HepG2 (cell line): Measurements from ENCODE around the gene ZNF714. TPM values are rescaled to one million over a fixed set of nuclear protein-coding genes. Genes with fewer than 3 reads are reported as not detected.

ENCODE experiments used
- ATAC-seq: fragments of 200-7000 bp; cut with Tn5 transposase; 3 replicates; pipeline ENCODE4 v1.9.1; 2020; ENCODE audit warnings: mild to moderate bottlenecking, moderate library complexity
- BruUV-seq: library from RNA; stranded (reverse); fragments of 400-500 nt; replicated peaks from 2 replicates; lab custom pipeline; 2021; lab: Mats Ljungman, UMichigan
- CTCF ChIA-PET: fragments of 300-600 bp; formaldehyde crosslinking; extraction: SDS; loops from one replicate; lab custom pipeline; 2021; ENCODE audit warnings: low total read pairs, inconsistent platforms, low intra/inter-chr PET ratio; lab: Yijun Ruan, JAX
- POLR2A ChIA-PET: fragments of 350-600 bp; sonication (Branson Sonifier 250); formaldehyde crosslinking; loops from one replicate; lab custom pipeline; 2020; ENCODE audit warnings: antibody characterized with exemption, inconsistent platforms; lab: Yijun Ruan, JAX
- DNase-seq: peaks from one replicate; pipeline ENCODE4 v3.0.0-alpha.2; 2015; ENCODE audit warnings: low spot score
- FAIRE-seq: peaks from 3 replicates; lab custom pipeline; 2011; peaks lifted over from hg19 to GRCh38; lab: Jason Lieb, UNC
- H2AFZ ChIP-seq: one replicate; pipeline ENCODE4 v1.6.1; 2011; ENCODE audit warnings: low read length, inconsistent platforms
- H3K27ac ChIP-seq: fragments of 300-600 bp; 3 replicates; pipeline ENCODE4 v1.8.0; 2011; ENCODE audit warnings: mixed run types, mild to moderate bottlenecking, mixed read lengths, low read length, inconsistent platforms; ENCODE audit not compliant: insufficient read depth; ENCODE audit errors: extremely low read length
- H3K27me3 ChIP-seq, 2 experiments: fragments of 200-600 bp in 1 of 2; 2 replicates in 1 of 2; 3 replicates in 1 of 2; pipeline versions ENCODE4 v1.6.0 to v1.8.0; 2011; ENCODE audit warnings: low read length in 2 of 2, mild to moderate bottlenecking in 2 of 2, moderate library complexity in 2 of 2, inconsistent platforms in 1 of 2; ENCODE audit not compliant: insufficient read depth in 2 of 2, control insufficient read depth in 1 of 2
- H3K36me3 ChIP-seq, 2 experiments: fragments of 200-600 bp in 1 of 2; replicated peaks in 1 of 2; 2 replicates in 1 of 2; 3 replicates in 1 of 2; pipeline versions ENCODE4 v1.5.1 to v1.8.0; 2011; ENCODE audit warnings: low read length in 2 of 2, inconsistent platforms in 1 of 2; ENCODE audit not compliant: insufficient read depth in 2 of 2, control insufficient read depth in 1 of 2
- H3K4me1 ChIP-seq: 2 replicates; pipeline ENCODE4 v1.5.1; 2012; ENCODE audit warnings: low read length, inconsistent platforms; ENCODE audit not compliant: insufficient read depth
- H3K4me2 ChIP-seq: 2 replicates; pipeline ENCODE4 v1.6.0; 2011; ENCODE audit warnings: low read depth, low read length, inconsistent platforms
- H3K4me3 ChIP-seq, 3 experiments: fragments of 200-600 bp in 1 of 3; sonication (generic), shearing (Covaris generic) in 1 of 3; replicated peaks in 1 of 3; 2 replicates each; pipeline ENCODE4 v1.5.1; 2011 to 2016; ENCODE audit warnings: low read length in 3 of 3, inconsistent platforms in 2 of 3, low read depth in 2 of 3, mild to moderate bottlenecking in 2 of 3, control low read depth in 1 of 3, mixed read lengths in 1 of 3; ENCODE audit not compliant: insufficient read depth in 1 of 3
- H3K79me2 ChIP-seq: one replicate; pipeline ENCODE4 v1.6.1; 2011; ENCODE audit warnings: low read length, inconsistent platforms; ENCODE audit not compliant: insufficient read depth
- H3K9ac ChIP-seq: 2 replicates; pipeline ENCODE4 v1.6.0; 2011; ENCODE audit warnings: mild to moderate bottlenecking, low read depth, low read length, inconsistent platforms; ENCODE audit not compliant: insufficient read depth
- H3K9me3 ChIP-seq: 2 replicates; pipeline ENCODE4 v1.5.1; 2012; ENCODE audit warnings: mild to moderate bottlenecking, low read length
- H4K20me1 ChIP-seq: 2 replicates; pipeline ENCODE4 v1.6.0; 2011; ENCODE audit warnings: inconsistent platforms, mild to moderate bottlenecking, low read length, moderate library complexity; ENCODE audit not compliant: insufficient read depth
- YEATS4 ChIP-seq: sonication (generic); formaldehyde crosslinking; IDR thresholded peaks from 2 replicates; pipeline ENCODE4 v1.4.0; 2020; ENCODE audit warnings: missing genetic modification reagents, borderline replicate concordance
- ZNF180 ChIP-seq: sonication (generic); formaldehyde crosslinking; IDR thresholded peaks from 2 replicates; pipeline ENCODE4 v1.4.0; 2020; ENCODE audit warnings: low read depth, missing genetic modification reagents, borderline replicate concordance
- ZNF570 ChIP-seq: sonication (generic); formaldehyde crosslinking; IDR thresholded peaks from 2 replicates; pipeline ENCODE4 v1.4.0; 2020; ENCODE audit warnings: mild to moderate bottlenecking, missing genetic modification reagents, borderline replicate concordance
- WGBS: methylation state at CpG from one replicate; pipeline ENCODE4 v1.1.6; 2017; ENCODE audit warnings: low lambda C conversion rate; 5-methylcytosine and 5-hydroxymethylcytosine counted together
- in situ Hi-C: cut with HindIII; loops from 2 replicates; pipeline ENCODE4 v1.10.0; 2017; ENCODE audit warnings: low pct_unique_long_range_greater_than_20kb; ENCODE audit not compliant: extremely low pct_ligation_motif_present
- intact Hi-C: fragments of 100-400 bp; cut with micrococcal nuclease; formaldehyde crosslinking; loops from one replicate; pipeline ENCODE4 v1.10.0; 2022; ENCODE audit not compliant: unreplicated experiment
- polyA plus RNA-seq, 8 experiments: library from polyadenylated mRNA; depleted of rRNA in 3 of 8; stranded (reverse) in 7 of 8; unstranded in 1 of 8; fragments of >200 nt; fragmentation: Illumina TruSeq in 4 of 8; extraction: Trizol in 4 of 8; gene quantifications; 2 replicates each; pipeline versions ENCODE4 v1.2.1 to v1.2.3, GENCODE V29; 2011 to 2016; ENCODE audit warnings: low read depth in 4 of 8, missing spikeins in 1 of 8, mixed read lengths in 1 of 8; ENCODE audit not compliant: insufficient read depth in 1 of 8
- total RNA-seq, 5 experiments: library from RNA; depleted of rRNA; stranded (reverse); fragments of >200 nt; fragmentation: Illumina TruSeq; extraction: Trizol; gene quantifications; 2 replicates each; pipeline ENCODE4 v1.2.3, GENCODE V29; 2016; ENCODE audit warnings: low read depth in 1 of 5
- TF ChIP-seq, protein P1 (sequence below): sonication (generic); formaldehyde crosslinking; IDR thresholded peaks from 2 replicates; pipeline ENCODE4 v1.4.0; 2020; ENCODE audit warnings: low read depth, mild to moderate bottlenecking, missing genetic modification reagents
- TF ChIP-seq, protein P2 (sequence below): sonication (generic); formaldehyde crosslinking; IDR thresholded peaks from 2 replicates; pipeline ENCODE4 v1.4.0; 2020; ENCODE audit warnings: mild to moderate bottlenecking, missing genetic modification reagents, borderline replicate concordance
- TF ChIP-seq, protein P3 (sequence below): sonication (generic); formaldehyde crosslinking; IDR thresholded peaks from 2 replicates; pipeline ENCODE4 v1.5.0; 2020; ENCODE audit warnings: mild to moderate bottlenecking, missing genetic modification reagents, borderline replicate concordance

ZNF714 gene
- total and polyA plus RNA-seq, 2 of the 13 experiments (the other 11 are each of a cell fraction or from before 2014, with no cell fraction given) = 6.7 to 27.8 TPM

DNA sequence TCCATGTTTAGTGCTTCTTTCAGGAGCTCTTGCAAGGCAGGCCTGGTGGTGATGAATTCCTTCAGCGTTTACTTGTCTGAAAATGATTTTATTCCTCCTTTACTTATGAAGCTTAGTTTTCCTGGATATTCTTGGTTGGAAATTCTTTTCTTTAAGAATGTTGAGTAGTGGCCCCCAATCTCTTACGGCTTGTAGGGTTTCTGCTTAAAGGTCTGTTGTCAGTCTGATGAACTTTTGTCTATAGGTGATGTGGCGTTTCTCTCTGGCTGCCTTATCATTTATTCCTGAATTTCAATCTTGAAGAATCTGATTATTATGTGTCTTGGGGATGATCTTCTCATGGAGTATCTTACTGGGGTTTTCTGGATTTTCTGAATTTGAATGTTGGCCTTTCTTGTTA lies 35.5 kb upstream of the ZNF714 start:
- no peak for DNase-seq
- ATAC-seq = no peak
- no peak overlapping the region for H3K27ac ChIP-seq
- H3K4me2 ChIP-seq = no peak overlapping the region
- POLR2A ChIA-PET = no interaction called here
- in situ Hi-C loops (no loop called here), intact Hi-C loops (no loop called here)
- no TSS peak for BruUV-seq
- no peaks in the 10 kb centered on the region for H4K20me1 ChIP-seq
- peaks cover 14% of the 10 kb centered on the region; the same call in 1 of the 2 replicates for H3K9me3 ChIP-seq
- H2AFZ ChIP-seq = no peak overlapping the region
- H3K36me3 ChIP-seq = peaks cover 0 to 2% of the 10 kb centered on the region in 2 experiments; a peak in 1 of 5 replicates
- TF ChIP-seq YEATS4 (CRISPR knock-in tag) = no peak
- no peak for TF ChIP-seq ZNF570 (CRISPR knock-in tag)
- TF ChIP-seq, protein P1, sequence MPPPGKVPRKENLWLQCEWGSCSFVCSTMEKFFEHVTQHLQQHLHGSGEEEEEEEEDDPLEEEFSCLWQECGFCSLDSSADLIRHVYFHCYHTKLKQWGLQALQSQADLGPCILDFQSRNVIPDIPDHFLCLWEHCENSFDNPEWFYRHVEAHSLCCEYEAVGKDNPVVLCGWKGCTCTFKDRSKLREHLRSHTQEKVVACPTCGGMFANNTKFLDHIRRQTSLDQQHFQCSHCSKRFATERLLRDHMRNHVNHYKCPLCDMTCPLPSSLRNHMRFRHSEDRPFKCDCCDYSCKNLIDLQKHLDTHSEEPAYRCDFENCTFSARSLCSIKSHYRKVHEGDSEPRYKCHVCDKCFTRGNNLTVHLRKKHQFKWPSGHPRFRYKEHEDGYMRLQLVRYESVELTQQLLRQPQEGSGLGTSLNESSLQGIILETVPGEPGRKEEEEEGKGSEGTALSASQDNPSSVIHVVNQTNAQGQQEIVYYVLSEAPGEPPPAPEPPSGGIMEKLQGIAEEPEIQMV (CRISPR knock-in tag) = no peak
- TF ChIP-seq, protein P2, sequence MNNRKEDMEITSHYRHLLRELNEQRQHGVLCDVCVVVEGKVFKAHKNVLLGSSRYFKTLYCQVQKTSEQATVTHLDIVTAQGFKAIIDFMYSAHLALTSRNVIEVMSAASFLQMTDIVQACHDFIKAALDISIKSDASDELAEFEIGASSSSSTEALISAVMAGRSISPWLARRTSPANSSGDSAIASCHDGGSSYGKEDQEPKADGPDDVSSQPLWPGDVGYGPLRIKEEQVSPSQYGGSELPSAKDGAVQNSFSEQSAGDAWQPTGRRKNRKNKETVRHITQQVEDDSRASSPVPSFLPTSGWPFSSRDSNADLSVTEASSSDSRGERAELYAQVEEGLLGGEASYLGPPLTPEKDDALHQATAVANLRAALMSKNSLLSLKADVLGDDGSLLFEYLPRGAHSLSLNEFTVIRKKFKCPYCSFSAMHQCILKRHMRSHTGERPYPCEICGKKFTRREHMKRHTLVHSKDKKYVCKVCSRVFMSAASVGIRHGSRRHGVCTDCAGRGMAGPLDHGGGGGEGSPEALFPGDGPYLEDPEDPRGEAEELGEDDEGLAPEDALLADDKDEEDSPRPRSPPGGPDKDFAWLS (CRISPR knock-in tag) = no peak
- no peak overlapping the region for H3K4me3 ChIP-seq
- H3K27me3 ChIP-seq = no peaks in the 10 kb centered on the region
- CTCF ChIA-PET = no interaction called here
- WGBS = 97% methylated on average over 3 of the region's 3 CpGs
- FAIRE-seq = no peak
- H3K79me2 ChIP-seq = peaks cover 2% of the 10 kb centered on the region
- H3K9ac ChIP-seq = no peak overlapping the region
- no peaks in the 10 kb centered on the region for H3K4me1 ChIP-seq

DNA sequence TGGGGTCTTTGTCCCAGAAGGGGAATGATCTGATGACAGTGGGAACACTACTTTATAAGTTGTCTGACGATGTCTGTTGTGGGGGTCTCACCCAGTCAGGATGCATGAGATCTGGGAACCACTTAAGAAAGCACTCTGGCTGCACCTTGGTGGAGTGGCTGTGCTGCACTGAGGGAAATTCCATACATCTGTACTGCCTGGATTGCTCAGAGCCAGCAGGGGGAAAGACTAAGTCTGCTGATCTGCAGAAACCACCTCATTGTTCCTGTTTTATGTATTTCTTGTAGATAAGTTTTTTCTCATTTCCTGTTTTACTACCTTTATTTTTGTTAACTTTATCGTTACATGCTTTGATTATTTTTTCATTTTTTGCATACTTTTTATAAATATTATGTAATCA lies 34.3 kb upstream of the ZNF714 start:
- intact Hi-C loops (no loop called here), in situ Hi-C loops (no loop called here)
- Histone ChIP-seq H3K36me3 (peaks cover 0 to 2% of the 10 kb centered on the region in 2 experiments; a peak in 3 of 5 replicates), H3K4me3 (no peak overlapping the region), H2AFZ (no peak overlapping the region), H3K4me1 (no peaks in the 10 kb centered on the region), H3K9me3 (peaks cover 14% of the 10 kb centered on the region; the same call in 1 of the 2 replicates), H3K9ac (no peak overlapping the region), H3K27me3 (no peaks in the 10 kb centered on the region), H4K20me1 (no peaks in the 10 kb centered on the region), H3K27ac (no peak overlapping the region), H3K4me2 (no peak overlapping the region), H3K79me2 (peaks cover 2% of the 10 kb centered on the region)
- ChIA-PET CTCF (no interaction called here), POLR2A (no interaction called here)
- no TSS peak for BruUV-seq
- WGBS = 98% methylated on average over 2 of the region's 2 CpGs
- FAIRE-seq (no peak), DNase-seq (no peak), ATAC-seq (no peak)
- no peak for TF ChIP-seq ZNF180
- TF ChIP-seq, protein P3, sequence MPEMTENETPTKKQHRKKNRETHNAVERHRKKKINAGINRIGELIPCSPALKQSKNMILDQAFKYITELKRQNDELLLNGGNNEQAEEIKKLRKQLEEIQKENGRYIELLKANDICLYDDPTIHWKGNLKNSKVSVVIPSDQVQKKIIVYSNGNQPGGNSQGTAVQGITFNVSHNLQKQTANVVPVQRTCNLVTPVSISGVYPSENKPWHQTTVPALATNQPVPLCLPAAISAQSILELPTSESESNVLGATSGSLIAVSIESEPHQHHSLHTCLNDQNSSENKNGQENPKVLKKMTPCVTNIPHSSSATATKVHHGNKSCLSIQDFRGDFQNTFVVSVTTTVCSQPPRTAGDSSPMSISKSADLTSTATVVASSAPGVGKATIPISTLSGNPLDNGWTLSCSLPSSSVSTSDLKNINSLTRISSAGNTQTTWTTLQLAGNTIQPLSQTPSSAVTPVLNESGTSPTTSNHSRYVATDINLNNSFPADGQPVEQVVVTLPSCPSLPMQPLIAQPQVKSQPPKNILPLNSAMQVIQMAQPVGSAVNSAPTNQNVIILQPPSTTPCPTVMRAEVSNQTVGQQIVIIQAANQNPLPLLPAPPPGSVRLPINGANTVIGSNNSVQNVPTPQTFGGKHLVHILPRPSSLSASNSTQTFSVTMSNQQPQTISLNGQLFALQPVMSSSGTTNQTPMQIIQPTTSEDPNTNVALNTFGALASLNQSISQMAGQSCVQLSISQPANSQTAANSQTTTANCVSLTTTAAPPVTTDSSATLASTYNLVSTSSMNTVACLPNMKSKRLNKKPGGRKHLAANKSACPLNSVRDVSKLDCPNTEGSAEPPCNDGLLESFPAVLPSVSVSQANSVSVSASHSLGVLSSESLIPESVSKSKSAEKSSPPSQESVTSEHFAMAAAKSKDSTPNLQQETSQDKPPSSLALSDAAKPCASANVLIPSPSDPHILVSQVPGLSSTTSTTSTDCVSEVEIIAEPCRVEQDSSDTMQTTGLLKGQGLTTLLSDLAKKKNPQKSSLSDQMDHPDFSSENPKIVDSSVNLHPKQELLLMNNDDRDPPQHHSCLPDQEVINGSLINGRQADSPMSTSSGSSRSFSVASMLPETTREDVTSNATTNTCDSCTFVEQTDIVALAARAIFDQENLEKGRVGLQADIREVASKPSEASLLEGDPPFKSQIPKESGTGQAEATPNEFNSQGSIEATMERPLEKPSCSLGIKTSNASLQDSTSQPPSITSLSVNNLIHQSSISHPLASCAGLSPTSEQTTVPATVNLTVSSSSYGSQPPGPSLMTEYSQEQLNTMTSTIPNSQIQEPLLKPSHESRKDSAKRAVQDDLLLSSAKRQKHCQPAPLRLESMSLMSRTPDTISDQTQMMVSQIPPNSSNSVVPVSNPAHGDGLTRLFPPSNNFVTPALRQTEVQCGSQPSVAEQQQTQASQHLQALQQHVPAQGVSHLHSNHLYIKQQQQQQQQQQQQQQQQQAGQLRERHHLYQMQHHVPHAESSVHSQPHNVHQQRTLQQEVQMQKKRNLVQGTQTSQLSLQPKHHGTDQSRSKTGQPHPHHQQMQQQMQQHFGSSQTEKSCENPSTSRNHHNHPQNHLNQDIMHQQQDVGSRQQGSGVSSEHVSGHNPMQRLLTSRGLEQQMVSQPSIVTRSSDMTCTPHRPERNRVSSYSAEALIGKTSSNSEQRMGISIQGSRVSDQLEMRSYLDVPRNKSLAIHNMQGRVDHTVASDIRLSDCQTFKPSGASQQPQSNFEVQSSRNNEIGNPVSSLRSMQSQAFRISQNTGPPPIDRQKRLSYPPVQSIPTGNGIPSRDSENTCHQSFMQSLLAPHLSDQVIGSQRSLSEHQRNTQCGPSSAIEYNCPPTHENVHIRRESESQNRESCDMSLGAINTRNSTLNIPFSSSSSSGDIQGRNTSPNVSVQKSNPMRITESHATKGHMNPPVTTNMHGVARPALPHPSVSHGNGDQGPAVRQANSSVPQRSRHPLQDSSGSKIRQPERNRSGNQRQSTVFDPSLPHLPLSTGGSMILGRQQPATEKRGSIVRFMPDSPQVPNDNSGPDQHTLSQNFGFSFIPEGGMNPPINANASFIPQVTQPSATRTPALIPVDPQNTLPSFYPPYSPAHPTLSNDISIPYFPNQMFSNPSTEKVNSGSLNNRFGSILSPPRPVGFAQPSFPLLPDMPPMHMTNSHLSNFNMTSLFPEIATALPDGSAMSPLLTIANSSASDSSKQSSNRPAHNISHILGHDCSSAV (CRISPR knock-in tag) = no peak
